ENCODE data around the gene IL34. TPM values are rescaled to one million over a fixed set of nuclear protein-coding genes. Genes with fewer than 3 reads are reported as not detected.

Gene IL34
- total and polyA plus RNA-seq, 2 of the 8 experiments (the other 6 are each of a cell fraction or from before 2014, with no cell fraction given): 4.6 to 5.6 TPM

DNA sequence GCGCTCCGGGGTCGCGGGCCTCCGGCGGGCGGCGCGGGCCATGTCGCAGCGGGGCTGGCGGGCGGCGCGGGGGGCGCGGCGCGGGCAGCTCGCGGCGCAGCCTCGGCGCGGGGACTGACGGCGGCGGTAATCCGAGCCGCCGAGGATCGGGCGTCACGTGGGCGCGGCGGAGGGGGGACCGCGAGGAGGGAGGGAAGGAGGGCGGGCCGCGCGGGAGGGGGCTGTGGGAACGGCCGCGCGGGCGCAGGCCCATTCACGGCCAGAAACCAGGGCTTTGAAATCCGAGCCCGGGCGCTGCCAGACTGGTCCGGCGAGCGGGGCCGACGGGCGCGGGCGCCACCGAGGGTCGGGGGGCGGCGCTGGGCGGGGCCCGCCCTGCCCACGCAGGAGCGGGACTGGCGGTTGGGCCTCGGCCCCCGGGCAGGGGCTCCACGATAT, 39.6 kb downstream of the IL34 start, which contains the start of gene MTSS2 (continued):
- TF ChIP-seq RAD21 (IDR thresholded peaks at IDR 0.05 in 1 of 2, conservative IDR thresholded peaks at IDR 0.05 in 1 of 2; ENCODE audit: low read depth in 2 of 2, low read length in 2 of 2) (no peak), BACH1 (IDR thresholded peaks at IDR 0.05; ENCODE audit: low read length) (peak; percentile 27; the same call in 1 of the 2 replicates), SRF (IDR thresholded peaks at IDR 0.05; ENCODE audit: low read depth, low read length) (no peak), SIX5 (IDR thresholded peaks at IDR 0.05; ENCODE audit: low read depth, low read length) (no peak), TEAD4 (IDR thresholded peaks at IDR 0.05; ENCODE audit: low read depth, low read length) (no peak), ZNF274 (IDR thresholded peaks at IDR 0.05; ENCODE audit: borderline replicate concordance, extremely low read depth, low read length) (no peak), HDAC6 (IDR thresholded peaks at IDR 0.05; ENCODE audit: low read depth, low read length) (no peak), SP2 (IDR thresholded peaks at IDR 0.05; ENCODE audit: low read length) (no peak), SUZ12 (IDR thresholded peaks at IDR 0.05; ENCODE audit: low read length) (no peak), RFX5 (IDR thresholded peaks at IDR 0.05; ENCODE audit: borderline replicate concordance, low read depth, low read length) (no peak), SAP30 (IDR thresholded peaks at IDR 0.05; ENCODE audit: insufficient read depth, insufficient replicate concordance, low read length) (no peak)
- TF ChIP-seq, protein P1, sequence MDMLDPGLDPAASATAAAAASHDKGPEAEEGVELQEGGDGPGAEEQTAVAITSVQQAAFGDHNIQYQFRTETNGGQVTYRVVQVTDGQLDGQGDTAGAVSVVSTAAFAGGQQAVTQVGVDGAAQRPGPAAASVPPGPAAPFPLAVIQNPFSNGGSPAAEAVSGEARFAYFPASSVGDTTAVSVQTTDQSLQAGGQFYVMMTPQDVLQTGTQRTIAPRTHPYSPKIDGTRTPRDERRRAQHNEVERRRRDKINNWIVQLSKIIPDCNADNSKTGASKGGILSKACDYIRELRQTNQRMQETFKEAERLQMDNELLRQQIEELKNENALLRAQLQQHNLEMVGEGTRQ (IDR thresholded peaks at IDR 0.05; ENCODE audit: low read length): peak; percentile 71
- TF ChIP-seq, protein P2, sequence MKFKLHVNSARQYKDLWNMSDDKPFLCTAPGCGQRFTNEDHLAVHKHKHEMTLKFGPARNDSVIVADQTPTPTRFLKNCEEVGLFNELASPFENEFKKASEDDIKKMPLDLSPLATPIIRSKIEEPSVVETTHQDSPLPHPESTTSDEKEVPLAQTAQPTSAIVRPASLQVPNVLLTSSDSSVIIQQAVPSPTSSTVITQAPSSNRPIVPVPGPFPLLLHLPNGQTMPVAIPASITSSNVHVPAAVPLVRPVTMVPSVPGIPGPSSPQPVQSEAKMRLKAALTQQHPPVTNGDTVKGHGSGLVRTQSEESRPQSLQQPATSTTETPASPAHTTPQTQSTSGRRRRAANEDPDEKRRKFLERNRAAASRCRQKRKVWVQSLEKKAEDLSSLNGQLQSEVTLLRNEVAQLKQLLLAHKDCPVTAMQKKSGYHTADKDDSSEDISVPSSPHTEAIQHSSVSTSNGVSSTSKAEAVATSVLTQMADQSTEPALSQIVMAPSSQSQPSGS (IDR thresholded peaks at IDR 0.05; ENCODE audit: low read length): no peak
- TF ChIP-seq, protein P3, sequence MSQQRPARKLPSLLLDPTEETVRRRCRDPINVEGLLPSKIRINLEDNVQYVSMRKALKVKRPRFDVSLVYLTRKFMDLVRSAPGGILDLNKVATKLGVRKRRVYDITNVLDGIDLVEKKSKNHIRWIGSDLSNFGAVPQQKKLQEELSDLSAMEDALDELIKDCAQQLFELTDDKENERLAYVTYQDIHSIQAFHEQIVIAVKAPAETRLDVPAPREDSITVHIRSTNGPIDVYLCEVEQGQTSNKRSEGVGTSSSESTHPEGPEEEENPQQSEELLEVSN (IDR thresholded peaks at IDR 0.05): no peak
- TF ChIP-seq, protein P4, sequence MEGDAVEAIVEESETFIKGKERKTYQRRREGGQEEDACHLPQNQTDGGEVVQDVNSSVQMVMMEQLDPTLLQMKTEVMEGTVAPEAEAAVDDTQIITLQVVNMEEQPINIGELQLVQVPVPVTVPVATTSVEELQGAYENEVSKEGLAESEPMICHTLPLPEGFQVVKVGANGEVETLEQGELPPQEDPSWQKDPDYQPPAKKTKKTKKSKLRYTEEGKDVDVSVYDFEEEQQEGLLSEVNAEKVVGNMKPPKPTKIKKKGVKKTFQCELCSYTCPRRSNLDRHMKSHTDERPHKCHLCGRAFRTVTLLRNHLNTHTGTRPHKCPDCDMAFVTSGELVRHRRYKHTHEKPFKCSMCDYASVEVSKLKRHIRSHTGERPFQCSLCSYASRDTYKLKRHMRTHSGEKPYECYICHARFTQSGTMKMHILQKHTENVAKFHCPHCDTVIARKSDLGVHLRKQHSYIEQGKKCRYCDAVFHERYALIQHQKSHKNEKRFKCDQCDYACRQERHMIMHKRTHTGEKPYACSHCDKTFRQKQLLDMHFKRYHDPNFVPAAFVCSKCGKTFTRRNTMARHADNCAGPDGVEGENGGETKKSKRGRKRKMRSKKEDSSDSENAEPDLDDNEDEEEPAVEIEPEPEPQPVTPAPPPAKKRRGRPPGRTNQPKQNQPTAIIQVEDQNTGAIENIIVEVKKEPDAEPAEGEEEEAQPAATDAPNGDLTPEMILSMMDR (IDR thresholded peaks at IDR 0.05; ENCODE audit: control extremely low read depth in 1 of 3, insufficient read depth in 1 of 3, low read depth in 1 of 3, low read length in 3 of 3): no peak

Data from H1 (cell line).